ENCODE results near the gene TOM1L1. TPM values are rescaled to one million over a fixed set of nuclear protein-coding genes. Genes with fewer than 3 reads are reported as not detected.

The TOM1L1 gene
- total and polyA plus RNA-seq, 5 donors from 2014 or later = not detected

DNA sequence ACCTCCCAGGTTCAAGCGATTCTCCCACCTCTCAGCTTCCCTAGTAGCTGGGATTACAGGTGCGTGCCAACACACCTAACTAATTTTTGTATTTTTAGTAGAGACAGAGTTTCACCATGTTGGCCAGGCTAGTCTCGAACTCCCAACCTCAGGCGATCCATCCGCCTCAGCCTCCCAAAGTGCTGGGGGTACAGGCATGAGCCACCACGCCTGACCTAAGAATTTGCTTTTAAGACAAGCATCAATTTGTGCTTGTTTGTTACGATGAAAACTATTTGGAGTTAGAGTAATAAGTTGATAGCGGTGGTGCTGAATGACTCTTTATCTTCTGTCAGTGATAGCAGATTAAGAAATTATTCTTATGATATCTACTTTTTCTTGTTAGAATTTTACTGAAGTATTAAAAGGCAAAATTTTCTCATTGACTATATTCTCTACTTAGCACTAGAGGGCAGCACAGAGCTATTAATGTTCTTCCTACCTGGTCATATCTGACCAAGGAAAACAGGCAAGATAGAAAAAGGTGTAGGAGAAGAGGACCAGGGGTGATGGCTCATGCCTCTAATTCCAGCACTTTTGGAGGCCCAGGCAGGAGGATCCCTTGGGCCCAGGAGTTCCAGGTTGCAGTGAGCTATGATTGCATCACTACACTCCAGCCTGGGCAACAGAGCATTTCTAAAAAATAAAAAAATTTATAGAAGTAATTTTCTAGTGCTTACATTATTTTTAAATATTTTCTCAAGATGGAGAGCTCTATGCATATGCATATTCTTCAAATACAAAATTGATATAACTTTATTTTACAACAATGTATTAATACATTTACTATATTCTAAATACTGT is 92.4 kb downstream of the TOM1L1 start:
- Mint-ChIP-seq H3K27me3 (no peaks in the 10 kb centered on the region), H3K36me3 (peaks cover 5% of the 10 kb centered on the region), H3K4me1 (peaks cover 0 to 5% (median 2%) of the 10 kb centered on the region in 4 donors), H3K27ac (no peak overlapping the region), H3K9me3 (no peaks in the 10 kb centered on the region), H3K4me3 (no peak overlapping the region)
- no peaks in the 10 kb centered on the region for H3K36me3 ChIP-seq (ENCODE audit: control insufficient read depth, insufficient read depth, low read length)
- no peaks in the 10 kb centered on the region for H3K4me1 ChIP-seq (ENCODE audit: control insufficient read depth, insufficient read depth, low read length, poor library complexity, severe bottlenecking)
- H3K9me3 ChIP-seq (ENCODE audit: control insufficient read depth in 2 of 2, low read length in 2 of 2) = no peaks in the 10 kb centered on the region
- ATAC-seq (ENCODE audit: low read depth in 2 of 2) = peak in 1 of 2 donors; percentile 50
- no peaks in the 10 kb centered on the region for H3K27me3 ChIP-seq (ENCODE audit: control insufficient read depth, insufficient read depth, low read length)
- no peak overlapping the region for H3K27ac ChIP-seq (ENCODE audit: insufficient read depth, low read length, poor library complexity, severe bottlenecking)
- peak in 2 of 3 donors; percentile 62 to 68 for DNase-seq
- no peak overlapping the region for H3K4me3 ChIP-seq (ENCODE audit: low read depth, low read length)

DNA sequence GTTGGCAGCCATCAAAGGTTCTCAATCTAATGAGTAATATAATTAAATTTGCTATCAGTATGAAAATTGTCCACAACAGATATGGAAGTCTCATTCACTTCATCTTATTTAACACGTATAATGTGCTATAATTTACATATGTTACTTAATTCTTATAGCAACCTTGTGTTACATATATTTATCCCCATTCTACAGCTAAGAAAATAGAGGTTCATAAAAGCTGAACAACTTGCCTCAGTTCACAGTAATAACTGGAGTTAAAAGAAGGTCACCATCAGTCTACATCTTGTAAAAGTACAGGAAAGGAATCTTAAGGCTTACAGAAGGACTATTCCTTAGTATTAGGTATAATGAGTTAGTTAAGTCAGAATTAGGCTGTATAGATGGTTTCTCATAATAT is 95.8 kb downstream of the TOM1L1 start:
- no peak overlapping the region for H3K27ac Mint-ChIP-seq
- no peaks in the 10 kb centered on the region for H3K27me3 Mint-ChIP-seq
- H3K36me3 Mint-ChIP-seq = peaks cover 8% of the 10 kb centered on the region
- no peak overlapping the region for H3K27ac ChIP-seq (ENCODE audit: insufficient read depth, low read length, poor library complexity, severe bottlenecking)
- H3K27me3 ChIP-seq (ENCODE audit: control insufficient read depth, insufficient read depth, low read length) = no peaks in the 10 kb centered on the region
- H3K36me3 ChIP-seq (ENCODE audit: control insufficient read depth, insufficient read depth, low read length) = peaks cover 5% of the 10 kb centered on the region
- H3K4me3 ChIP-seq (ENCODE audit: low read depth, low read length) = no peak overlapping the region
- H3K4me3 Mint-ChIP-seq = no peak overlapping the region
- H3K4me1 Mint-ChIP-seq = peaks cover 0 to 5% (median 2%) of the 10 kb centered on the region in 4 donors
- H3K4me1 ChIP-seq (ENCODE audit: control insufficient read depth, insufficient read depth, low read length, poor library complexity, severe bottlenecking) = no peaks in the 10 kb centered on the region
- no peaks in the 10 kb centered on the region for H3K9me3 ChIP-seq (ENCODE audit: control insufficient read depth in 2 of 2, low read length in 2 of 2)
- no peaks in the 10 kb centered on the region for H3K9me3 Mint-ChIP-seq
- DNase-seq (no peak), ATAC-seq (ENCODE audit: low read depth in 2 of 2) (no peak)

DNA sequence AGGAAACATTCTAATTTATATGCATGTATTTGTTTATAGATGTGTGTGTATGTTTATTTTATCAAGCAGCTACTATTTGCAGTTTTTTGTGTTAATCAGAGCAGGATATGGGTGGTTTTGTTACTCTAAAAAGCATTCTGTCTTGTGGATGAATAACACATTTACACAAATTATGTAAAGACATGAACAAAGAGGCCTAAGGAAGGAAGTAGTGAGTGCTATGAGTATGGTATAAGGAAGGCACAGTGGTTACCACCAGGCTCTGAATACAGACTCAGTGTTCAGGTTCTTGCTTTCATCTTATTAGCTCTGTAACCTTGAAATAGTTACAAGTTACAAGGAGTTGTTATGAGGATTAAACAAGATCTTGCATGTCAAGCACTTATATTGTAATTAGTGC is 101.8 kb downstream of the TOM1L1 start:
- H3K27me3 ChIP-seq (ENCODE audit: control insufficient read depth, insufficient read depth, low read length) = no peaks in the 10 kb centered on the region
- H3K4me3 ChIP-seq (ENCODE audit: low read depth, low read length) = no peak overlapping the region
- Mint-ChIP-seq H3K9me3 (no peaks in the 10 kb centered on the region), H3K27me3 (no peaks in the 10 kb centered on the region), H3K36me3 (peaks cover 3% of the 10 kb centered on the region), H3K27ac (no peak overlapping the region), H3K4me3 (no peak overlapping the region), H3K4me1 (peaks cover 0 to 2% (median 0%) of the 10 kb centered on the region in 4 donors)
- ATAC-seq (ENCODE audit: low read depth in 2 of 2) (no peak), DNase-seq (no peak)
- H3K4me1 ChIP-seq (ENCODE audit: control insufficient read depth, insufficient read depth, low read length, poor library complexity, severe bottlenecking) = no peaks in the 10 kb centered on the region
- peaks cover 5% of the 10 kb centered on the region for H3K36me3 ChIP-seq (ENCODE audit: control insufficient read depth, insufficient read depth, low read length)
- H3K9me3 ChIP-seq (ENCODE audit: control insufficient read depth in 2 of 2, low read length in 2 of 2) = no peaks in the 10 kb centered on the region
- H3K27ac ChIP-seq (ENCODE audit: insufficient read depth, low read length, poor library complexity, severe bottlenecking) = no peak overlapping the region

GRCh38 chr17:55004484-55004883 is 103.8 kb downstream of the TOM1L1 start:
- no peaks in the 10 kb centered on the region for H3K27me3 Mint-ChIP-seq
- no peaks in the 10 kb centered on the region for H3K9me3 Mint-ChIP-seq
- H3K4me3 ChIP-seq (ENCODE audit: low read depth, low read length) = no peak overlapping the region
- H3K27ac Mint-ChIP-seq = peak overlapping the region in 1 of 3 donors; percentile 58
- peaks cover 5% of the 10 kb centered on the region for H3K36me3 ChIP-seq (ENCODE audit: control insufficient read depth, insufficient read depth, low read length)
- ATAC-seq (ENCODE audit: low read depth in 2 of 2) = no peak
- H3K36me3 Mint-ChIP-seq = peaks cover 13% of the 10 kb centered on the region
- no peaks in the 10 kb centered on the region for H3K4me1 ChIP-seq (ENCODE audit: control insufficient read depth, insufficient read depth, low read length, poor library complexity, severe bottlenecking)
- no peak overlapping the region for H3K4me3 Mint-ChIP-seq
- DNase-seq = no peak
- no peak overlapping the region for H3K27ac ChIP-seq (ENCODE audit: insufficient read depth, low read length, poor library complexity, severe bottlenecking)
- H3K27me3 ChIP-seq (ENCODE audit: control insufficient read depth, insufficient read depth, low read length) = no peaks in the 10 kb centered on the region
- H3K9me3 ChIP-seq (ENCODE audit: control insufficient read depth in 2 of 2, low read length in 2 of 2) = no peaks in the 10 kb centered on the region
- peaks cover 0 to 2% (median 0%) of the 10 kb centered on the region in 4 donors for H3K4me1 Mint-ChIP-seq

DNA sequence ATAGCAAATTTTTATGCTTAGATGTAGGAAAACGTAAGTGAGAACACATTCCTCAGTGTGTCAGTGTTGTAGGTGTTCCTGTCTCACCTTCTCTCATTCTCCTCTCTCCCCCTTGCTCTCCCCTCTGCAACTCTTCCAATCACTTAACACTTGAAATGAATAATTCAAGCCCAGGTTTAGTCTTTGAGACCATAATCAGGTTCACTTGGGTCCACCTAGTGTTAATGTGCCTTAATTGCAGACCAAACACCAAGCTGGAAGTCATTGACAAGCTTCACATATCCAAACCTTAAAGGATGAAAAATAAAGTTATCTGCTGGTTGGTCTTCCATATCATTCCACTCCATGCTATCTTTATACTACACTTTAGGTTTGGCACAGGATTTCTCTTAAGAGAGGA is 104.9 kb downstream of the TOM1L1 start:
- ATAC-seq (ENCODE audit: low read depth in 2 of 2) (no peak), DNase-seq (peak in 2 of 3 donors; percentile 2 to 61)

More for the DNA sequence above, 104.9 kb downstream of the TOM1L1 start:
- Mint-ChIP-seq H3K9me3 (no peaks in the 10 kb centered on the region), H3K36me3 (peaks cover 13% of the 10 kb centered on the region), H3K4me3 (no peak overlapping the region), H3K27ac (no peak overlapping the region), H3K27me3 (no peaks in the 10 kb centered on the region), H3K4me1 (peaks cover 0 to 2% (median 0%) of the 10 kb centered on the region in 4 donors)
- H3K27ac ChIP-seq (ENCODE audit: insufficient read depth, low read length, poor library complexity, severe bottlenecking) = no peak overlapping the region
- no peaks in the 10 kb centered on the region for H3K9me3 ChIP-seq (ENCODE audit: control insufficient read depth in 2 of 2, low read length in 2 of 2)
- no peaks in the 10 kb centered on the region for H3K27me3 ChIP-seq (ENCODE audit: control insufficient read depth, insufficient read depth, low read length)
- H3K4me1 ChIP-seq (ENCODE audit: control insufficient read depth, insufficient read depth, low read length, poor library complexity, severe bottlenecking) = no peaks in the 10 kb centered on the region
- peaks cover 4% of the 10 kb centered on the region for H3K36me3 ChIP-seq (ENCODE audit: control insufficient read depth, insufficient read depth, low read length)
- no peak overlapping the region for H3K4me3 ChIP-seq (ENCODE audit: low read depth, low read length)

Other genes with a start within 250 kb of the TOM1L1 start
- 36.6 TPM for gene COX11, start 67.8 kb downstream of the TOM1L1 start, total RNA-seq
- gene COX11, start 67.8 kb downstream of the TOM1L1 start, polyA plus RNA-seq = 10 to 100 TPM; 59.7 to 66.2 (median 63.3) TPM
- gene STXBP4, start 67.9 kb downstream of the TOM1L1 start, total RNA-seq = 7.6 TPM
- 1 to 10 TPM; 2.4 to 3.0 (median 2.6) TPM for gene STXBP4, start 67.9 kb downstream of the TOM1L1 start, polyA plus RNA-seq